Activated T-helper 1 cell treated with anti-CD3 and anti-CD28 coated beads, Interleukin-12 subunit alpha, Interleukin-12 subunit beta, Interleukin-2, Interleukin-4 antibody, amounts not matched to agents 30 ng/mL and 10 ng/mL and 1 ng/mL, durations not matched to agents 14 hours and 24 hours and 36 hours (primary cell): Measurements from ENCODE around the gene DEDD. TPM values are rescaled to one million over a fixed set of nuclear protein-coding genes. Genes with fewer than 3 reads are reported as not detected.

Source experiments
- total RNA-seq: library from RNA; stranded (reverse); gene quantifications from 2 replicates; pipeline ENCODE4 v1.2.3, GENCODE V29; 2022

The DEDD gene
- total RNA-seq, 1 donor from 2014 or later: 44.5 TPM

Other genes starting within 250 kb of the DEDD start
- not detected in 2 replicates for gene ITLN1, start 247.5 kb downstream of the DEDD start, total RNA-seq
- gene ITLN2, start 177.9 kb downstream of the DEDD start, total RNA-seq: not detected in 2 replicates
- 11.9 and 13.5 TPM in 2 replicates for gene F11R, start 111.5 kb downstream of the DEDD start, total RNA-seq
- gene TSTD1, start 93.7 kb downstream of the DEDD start, total RNA-seq: 40.5 and 43.3 TPM in 2 replicates
- 50.6 and 51.5 TPM in 2 replicates for gene USF1, start 86.7 kb downstream of the DEDD start, total RNA-seq
- 149 and 151 TPM in 2 replicates for gene ARHGAP30, start 62.8 kb downstream of the DEDD start, total RNA-seq
- gene NECTIN4, start 43.1 kb downstream of the DEDD start, total RNA-seq: not detected in 2 replicates
- not detected in 2 replicates for gene KLHDC9, start 34.3 kb downstream of the DEDD start, total RNA-seq
- gene PFDN2, start 14.6 kb downstream of the DEDD start, total RNA-seq: 147 and 164 TPM in 2 replicates
- 51.3 and 56.3 TPM in 2 replicates for gene NIT1, start 14.6 kb downstream of the DEDD start, total RNA-seq
- 86.3 and 94.5 TPM in 2 replicates for gene UFC1, start 21.3 kb upstream of the DEDD start, total RNA-seq
- gene USP21, start 26.8 kb upstream of the DEDD start, total RNA-seq: 32.9 and 38.2 TPM in 2 replicates
- gene PPOX, start 33.8 kb upstream of the DEDD start, total RNA-seq: 25.1 and 26.0 TPM in 2 replicates
- gene B4GALT3, start 44.8 kb upstream of the DEDD start, total RNA-seq: 66.4 and 68.2 TPM in 2 replicates
- gene ADAMTS4, start 66.4 kb upstream of the DEDD start, total RNA-seq: 0.23 and 0.24 TPM in 2 replicates
- gene NDUFS2, start 69.7 kb upstream of the DEDD start, total RNA-seq: 72.9 and 84.1 TPM in 2 replicates
- gene FCER1G, start 82.6 kb upstream of the DEDD start, total RNA-seq: 0.93 and 1.5 TPM in 2 replicates
- not detected in 2 replicates for gene APOA2, start 91.0 kb upstream of the DEDD start, total RNA-seq
- 25.3 and 28.0 TPM in 2 replicates for gene TOMM40L, start 93.4 kb upstream of the DEDD start, total RNA-seq
- gene NR1I3, start 105.5 kb upstream of the DEDD start, total RNA-seq: not detected in 2 replicates
- gene PCP4L1, start 126.1 kb upstream of the DEDD start, total RNA-seq: 0.20 TPM in 1 of 2 replicates, not detected in the other
- 3.0 and 4.0 TPM in 2 replicates for gene MPZ, start 177.3 kb upstream of the DEDD start, total RNA-seq
- 157 and 162 TPM in 2 replicates for gene SDHC, start 181.7 kb upstream of the DEDD start, total RNA-seq
- gene CFAP126, start 235.2 kb upstream of the DEDD start, total RNA-seq: not detected in 2 replicates